Fibroblast of lung (primary cell): ENCODE results near the gene BEND4. TPM values are rescaled to one million over a fixed set of nuclear protein-coding genes. Genes with fewer than 3 reads are reported as not detected.

Source experiments
- DNase-seq, 2 donors: peaks; one replicate each; pipeline versions ENCODE4 v3.0.0 to v3.0.0-alpha.2; 2010; ENCODE audit warnings: low read depth in 2 of 2
- H2AFZ ChIP-seq: 2 replicates; pipeline ENCODE4 v1.5.1; 2012; ENCODE audit warnings: low read length, control low read depth, inconsistent platforms
- H3K27ac ChIP-seq: 2 replicates; pipeline ENCODE4 v1.5.1; 2011; ENCODE audit warnings: low read length, control low read depth; ENCODE audit not compliant: insufficient read depth
- H3K27me3 ChIP-seq: 2 replicates; pipeline ENCODE4 v1.5.1; 2011; ENCODE audit warnings: mild to moderate bottlenecking, low read length; ENCODE audit not compliant: control insufficient read depth, insufficient read depth
- H3K36me3 ChIP-seq: 2 replicates; pipeline ENCODE4 v1.5.1; 2011; ENCODE audit warnings: low read length; ENCODE audit not compliant: control insufficient read depth, insufficient read depth
- H3K4me1 ChIP-seq: 2 replicates; pipeline ENCODE4 v1.5.1; 2011; ENCODE audit warnings: low read length; ENCODE audit not compliant: control insufficient read depth, insufficient read depth; ENCODE audit errors: extremely low read depth
- H3K4me2 ChIP-seq: 2 replicates; pipeline ENCODE4 v1.5.1; 2011; ENCODE audit warnings: low read length, control low read depth; ENCODE audit not compliant: insufficient read depth; ENCODE audit errors: extremely low read depth
- H3K4me3 ChIP-seq, 4 experiments: fragments of 200-600 bp in 1 of 4; sonication (generic) in 1 of 4; replicated peaks in 1 of 4; 2 replicates each; pipeline ENCODE4 v1.5.1; 2011 to 2016; ENCODE audit warnings: low read length in 4 of 4, low read depth in 3 of 4, mild to moderate bottlenecking in 3 of 4, control low read depth in 2 of 4, inconsistent platforms in 1 of 4, mixed read lengths in 1 of 4; ENCODE audit not compliant: insufficient read depth in 1 of 4; ENCODE audit errors: control extremely low read depth in 1 of 4
- H3K79me2 ChIP-seq: 2 replicates; pipeline ENCODE4 v1.5.1; 2012; ENCODE audit warnings: mild to moderate bottlenecking, low read length, inconsistent platforms; ENCODE audit not compliant: control insufficient read depth, insufficient read depth
- H3K9ac ChIP-seq: 2 replicates; pipeline ENCODE4 v1.5.1; 2011; ENCODE audit warnings: mild to moderate bottlenecking, low read length, control low read depth; ENCODE audit not compliant: insufficient read depth
- H3K9me3 ChIP-seq: 2 replicates; pipeline ENCODE4 v1.5.1; 2012; ENCODE audit warnings: low read depth, low read length; ENCODE audit not compliant: control insufficient read depth, insufficient read depth
- H4K20me1 ChIP-seq: 2 replicates; pipeline ENCODE4 v1.5.1; 2011; ENCODE audit warnings: low read length; ENCODE audit not compliant: control insufficient read depth, insufficient read depth; ENCODE audit errors: extremely low read depth
- CTCF ChIP-seq, 2 donors: IDR thresholded peaks in 1 of 2; conservative IDR thresholded peaks in 1 of 2; 1 replicate in 1 of 2; 2 replicates in 1 of 2; pipeline ENCODE4 v1.5.1; 2011 to 2012; ENCODE audit warnings: low read length in 2 of 2, control low read depth in 1 of 2, inconsistent platforms in 1 of 2, low read depth in 1 of 2, mild to moderate bottlenecking in 1 of 2
- EZH2 ChIP-seq: IDR thresholded peaks from 2 replicates; pipeline ENCODE4 v1.5.1; 2012; ENCODE audit warnings: low read length, control low read depth, mild to moderate bottlenecking; ENCODE audit errors: missing control alignments
- polyA plus RNA-seq, 2 donors: library from polyadenylated mRNA; depleted of rRNA in 1 of 2; stranded (reverse) in 1 of 2; unstranded in 1 of 2; fragments of >200 nt; gene quantifications; 2 replicates each; pipeline ENCODE4 v1.2.1, GENCODE V29; 2011 to 2012; ENCODE audit warnings: missing spikeins in 1 of 2
- total RNA-seq: library from RNA; depleted of rRNA; stranded (reverse); fragments of >200 nt; gene quantifications from 2 replicates; pipeline ENCODE4 v1.2.1, GENCODE V29; 2014

Gene BEND4
- total and polyA plus RNA-seq, 2 donors (not counting 1 experiment from before 2014, with no cell fraction given), result under 0.01 to 0.02 TPM

DNA sequence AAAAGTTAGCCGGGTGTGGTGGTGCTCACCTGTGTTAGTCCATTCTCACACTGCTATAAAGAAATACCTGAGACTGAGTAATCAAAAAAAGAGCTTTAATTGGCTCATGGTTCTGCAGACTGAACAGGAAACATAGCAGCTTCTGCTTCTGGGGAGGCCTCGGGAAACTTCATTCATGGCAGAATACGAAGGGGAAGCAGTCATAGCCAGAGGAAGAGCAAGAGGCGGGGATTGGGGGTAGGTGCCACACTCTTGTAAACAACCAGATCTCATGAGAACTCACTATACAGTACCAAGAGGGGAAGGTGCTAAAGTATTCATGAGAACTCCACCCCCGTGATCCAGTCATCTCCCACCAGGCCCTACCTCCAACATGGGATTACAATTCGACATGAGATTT is 64.1 kb downstream of the BEND4 start:
- Histone ChIP-seq H2AFZ (no peak overlapping the region), H3K4me3 (no peak overlapping the region), H3K27ac (no peak overlapping the region), H3K9me3 (no peaks in the 10 kb centered on the region), H3K79me2 (no peaks in the 10 kb centered on the region), H3K36me3 (peaks cover 1% of the 10 kb centered on the region), H3K4me1 (no peaks in the 10 kb centered on the region), H3K27me3 (no peaks in the 10 kb centered on the region), H4K20me1 (no peaks in the 10 kb centered on the region), H3K9ac (no peak overlapping the region), H3K4me2 (no peak overlapping the region)
- DNase-seq, result no peak
- TF ChIP-seq EZH2 (no peak), CTCF (conservative IDR thresholded peaks at IDR 0.05 in 1 of 2, IDR thresholded peaks at IDR 0.05 in 1 of 2; ENCODE audit: low read depth in 1 of 2, low read length in 2 of 2) (no peak)

- Histone ChIP-seq H4K20me1 (no peaks in the 10 kb centered on the region), H3K27me3 (no peaks in the 10 kb centered on the region), H3K36me3 (peaks cover 1% of the 10 kb centered on the region), H3K9me3 (no peaks in the 10 kb centered on the region), H2AFZ (no peak overlapping the region), H3K4me3 (no peak overlapping the region), H3K27ac (peak overlapping the region; percentile 45), H3K4me2 (no peak overlapping the region), H3K4me1 (no peaks in the 10 kb centered on the region), H3K9ac (no peak overlapping the region), H3K79me2 (no peaks in the 10 kb centered on the region)
- TF ChIP-seq EZH2 (no peak), CTCF (conservative IDR thresholded peaks at IDR 0.05 in 1 of 2, IDR thresholded peaks at IDR 0.05 in 1 of 2; ENCODE audit: low read depth in 1 of 2, low read length in 2 of 2) (no peak)
- DNase-seq, result peak in 1 of 2 donors; percentile 3
These were observed 68.6 kb downstream of the BEND4 start for GRCh38 chr4:42083816-42084215.

- Histone ChIP-seq H3K4me2 (no peak overlapping the region), H3K27me3 (no peaks in the 10 kb centered on the region), H3K36me3 (no peaks in the 10 kb centered on the region), H3K4me3 (no peak overlapping the region), H3K79me2 (no peaks in the 10 kb centered on the region), H4K20me1 (no peaks in the 10 kb centered on the region), H3K4me1 (no peaks in the 10 kb centered on the region), H3K27ac (no peak overlapping the region), H2AFZ (no peak overlapping the region), H3K9ac (no peak overlapping the region), H3K9me3 (no peaks in the 10 kb centered on the region)
- TF ChIP-seq CTCF (conservative IDR thresholded peaks at IDR 0.05 in 1 of 2, IDR thresholded peaks at IDR 0.05 in 1 of 2; ENCODE audit: low read depth in 1 of 2, low read length in 2 of 2), result no peak
- no peak for TF ChIP-seq EZH2
- DNase-seq, result no peak
These were observed 72.1 kb downstream of the BEND4 start for GRCh38 chr4:42080306-42080705.
